Measurements from ENCODE around the gene FAM76A. TPM values are rescaled to one million over a fixed set of nuclear protein-coding genes. Genes with fewer than 3 reads are reported as not detected.
"Not testable (repeated sequence)": the region's sequence is repeated elsewhere in the genome, so short reads cannot be mapped to it uniquely, and the experiment has no call there.

FAM76A gene
- total RNA-seq, 1 donor from 2014 or later = 4.4 TPM

DNA sequence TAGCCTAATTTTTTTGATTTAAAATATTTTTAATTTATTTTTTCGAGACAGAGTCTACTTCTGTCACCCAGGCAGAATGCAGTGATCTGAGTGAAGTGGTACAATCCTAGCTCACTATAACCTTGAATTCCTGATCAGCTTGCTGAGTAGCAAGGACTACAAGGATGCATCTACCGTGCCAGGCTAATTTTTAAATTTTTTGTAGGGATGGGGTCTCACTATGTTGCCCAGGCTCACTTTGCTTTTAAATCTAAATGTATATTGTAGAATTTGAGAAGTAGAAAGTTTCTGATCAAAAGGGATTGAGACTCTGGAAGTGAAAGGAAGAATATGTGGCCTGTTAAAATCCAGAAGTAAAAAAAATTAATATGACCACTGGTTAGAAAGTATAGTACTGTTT, 48.9 kb downstream of the FAM76A start:
- ATAC-seq (no peak), DNase-seq (ENCODE audit: low spot score) (no peak)

DNA sequence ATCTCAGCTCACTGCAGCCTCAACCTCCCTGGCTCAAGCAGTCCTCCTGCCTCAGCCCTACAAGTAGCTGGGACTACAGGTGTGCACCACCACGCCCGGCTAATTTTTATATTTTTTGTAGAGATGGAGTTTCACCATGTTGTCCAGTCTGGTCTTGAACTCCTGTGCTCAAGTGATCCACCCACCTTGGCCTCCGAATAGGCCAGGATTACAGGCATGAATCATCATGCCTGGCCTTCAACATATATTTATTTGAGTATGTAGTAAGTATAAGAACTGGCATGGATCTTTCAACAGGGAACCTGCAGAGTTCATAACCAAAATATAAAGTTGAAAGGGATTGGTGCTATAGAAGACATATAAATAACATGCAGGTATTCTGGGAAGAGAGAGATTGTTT, 49.6 kb downstream of the FAM76A start:
- not testable (repeated sequence) for ATAC-seq; DNase-seq (ENCODE audit: low spot score)

DNA sequence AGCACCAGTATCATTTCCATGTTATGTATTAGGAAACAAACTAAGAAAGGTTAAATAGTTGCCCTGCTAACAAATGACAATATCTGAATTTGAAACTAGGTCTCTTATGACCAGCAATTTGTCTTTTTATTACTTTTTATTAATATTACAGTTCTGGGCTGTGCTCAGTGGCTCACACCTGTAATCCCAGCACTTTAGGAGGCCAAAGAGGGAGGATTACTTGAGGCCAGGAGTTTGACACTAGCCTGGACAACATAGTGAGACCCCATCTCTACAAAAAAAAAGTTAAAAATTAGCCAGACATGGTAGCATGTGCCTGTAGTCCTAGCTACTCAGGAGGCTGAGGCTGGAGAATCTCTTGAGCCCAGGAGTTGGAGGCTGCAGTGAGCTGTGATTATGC, 50.5 kb downstream of the FAM76A start:
- DNase-seq (ENCODE audit: low spot score); ATAC-seq: not testable (repeated sequence)

DNA sequence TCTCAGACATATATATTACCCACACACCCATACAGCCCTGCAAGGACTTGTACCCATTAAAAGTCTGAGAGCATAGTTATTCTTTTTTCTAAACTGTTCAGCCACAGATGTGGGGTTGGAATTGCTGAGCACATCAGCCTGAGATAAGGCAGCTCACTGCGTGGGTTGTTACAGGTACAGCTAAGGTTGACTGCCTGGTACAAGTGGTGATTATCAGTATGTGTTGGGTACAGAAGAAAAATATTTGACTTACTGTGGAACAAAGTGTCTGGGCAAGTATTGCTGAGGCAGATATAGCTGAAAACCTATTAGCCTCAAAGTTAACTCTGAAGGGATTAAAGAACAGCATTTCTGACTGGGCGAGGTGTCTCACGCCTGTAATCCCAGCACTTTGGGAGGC, 52.3 kb downstream of the FAM76A start:
- ATAC-seq = no peak
- DNase-seq (ENCODE audit: low spot score) = no peak

DNA sequence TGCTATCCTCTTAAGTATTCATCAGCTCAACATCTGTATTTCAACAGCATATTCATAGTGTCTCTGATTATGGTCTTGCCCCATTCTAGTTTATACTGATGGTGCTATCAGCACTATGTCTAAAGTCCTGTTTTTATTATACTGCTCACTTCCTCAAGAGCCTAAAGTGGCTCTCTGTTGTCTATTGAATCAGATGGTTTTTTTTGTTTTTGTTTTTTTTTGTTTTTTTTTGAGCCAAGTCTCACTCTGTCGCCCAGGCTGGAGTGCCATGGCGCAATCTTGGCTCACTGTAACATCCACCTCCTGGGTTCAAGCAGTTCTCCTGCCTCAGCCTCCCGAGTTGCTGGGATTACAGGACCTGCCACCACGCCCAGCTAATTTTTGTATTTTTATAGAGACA, 53.4 kb downstream of the FAM76A start:
- no peak for ATAC-seq

DNA sequence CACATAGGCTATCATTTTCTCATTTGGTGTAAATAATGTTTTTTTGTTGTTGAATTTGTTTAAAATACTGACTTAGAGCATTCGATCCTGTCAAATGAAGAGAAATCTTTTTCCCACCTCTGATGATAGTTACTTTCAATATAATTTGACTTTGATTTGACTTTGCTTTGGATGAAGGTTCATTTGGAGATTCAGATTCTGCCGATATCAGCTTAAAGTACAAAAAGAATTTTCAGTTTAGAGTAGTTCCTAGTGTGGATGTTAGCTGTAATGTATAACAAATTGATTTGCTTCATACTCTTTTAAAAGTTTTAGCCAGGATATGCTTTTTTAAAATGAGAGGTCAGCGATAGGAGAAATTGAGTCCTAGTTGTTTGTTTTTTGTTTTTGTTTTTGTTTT, 57.2 kb downstream of the FAM76A start:
- DNase-seq (ENCODE audit: low spot score) (no peak), ATAC-seq (no peak)

More for the DNA sequence above, 53.4 kb downstream of the FAM76A start:
- DNase-seq (ENCODE audit: low spot score) = no peak

DNA sequence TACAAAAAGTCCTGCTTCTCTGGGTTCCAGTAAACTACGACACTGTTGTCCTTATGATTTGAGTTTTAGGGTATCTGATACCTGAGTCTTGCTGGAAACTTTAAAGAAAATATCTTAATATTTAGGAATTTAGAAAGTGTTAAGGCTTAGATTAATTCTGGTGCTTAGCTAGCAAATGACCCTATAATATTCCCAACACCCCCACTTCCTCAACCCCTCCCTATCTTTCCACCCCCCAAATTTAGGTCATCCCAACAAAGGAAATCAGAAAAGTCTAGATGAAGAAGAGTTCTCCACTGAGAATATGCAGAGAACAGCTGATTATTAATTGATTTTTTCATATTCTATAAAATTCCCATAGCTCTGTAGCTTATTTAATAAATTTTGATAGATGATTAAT, 58.9 kb downstream of the FAM76A start:
- DNase-seq (ENCODE audit: low spot score) (no peak), ATAC-seq (no peak)

DNA sequence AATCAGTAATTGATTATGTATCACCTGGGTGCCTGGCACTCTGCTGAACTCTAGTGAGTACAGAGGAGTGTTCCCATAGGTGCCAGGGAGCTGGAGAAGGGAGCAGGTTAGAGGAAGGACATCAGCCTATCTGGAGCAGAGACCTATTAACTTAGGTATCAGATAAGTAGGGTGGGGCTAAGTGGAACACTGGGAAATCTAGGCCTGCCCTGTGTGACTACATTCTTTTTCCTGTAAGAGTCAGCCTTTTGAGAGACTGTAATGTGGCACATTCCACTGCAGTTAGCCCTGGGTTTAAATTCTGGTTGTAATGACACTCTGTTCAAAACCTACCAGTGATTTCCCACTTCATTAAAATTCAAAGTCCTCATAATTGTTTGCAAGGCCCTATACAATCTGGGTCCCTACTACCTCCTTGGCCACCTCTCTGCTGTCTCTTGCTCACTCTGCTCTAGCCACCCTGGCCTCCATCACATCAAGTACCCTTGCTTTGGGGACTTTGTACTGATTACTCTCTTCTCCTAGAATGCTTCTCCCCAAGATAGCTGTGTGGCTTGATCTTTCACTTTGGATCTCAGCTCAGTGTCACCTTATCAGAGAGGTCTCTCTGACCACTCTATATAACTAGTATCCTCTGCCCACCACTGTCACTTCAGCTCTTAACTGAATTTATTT, 60.2 kb downstream of the FAM76A start:
- ATAC-seq (peak; percentile 36), DNase-seq (ENCODE audit: low spot score) (no peak)

DNA sequence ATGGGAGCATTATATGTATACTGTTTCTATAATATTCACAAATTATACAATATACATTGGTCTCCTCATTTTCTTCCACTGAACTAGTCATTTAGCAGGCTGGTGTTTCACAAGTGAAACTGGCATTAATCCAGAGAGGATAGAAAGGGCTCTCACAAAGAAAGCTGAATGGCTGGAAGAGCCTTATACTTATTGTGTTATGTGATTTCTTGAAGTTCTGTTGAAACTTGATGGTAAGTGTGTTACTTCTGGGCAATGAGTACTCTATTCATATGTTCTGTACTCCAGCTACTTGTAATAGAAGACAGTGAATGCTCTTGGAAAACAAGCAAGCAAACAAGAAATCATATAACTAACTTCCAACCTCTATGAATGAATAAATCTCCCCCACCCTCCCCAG, 62.1 kb downstream of the FAM76A start:
- ATAC-seq (peak; percentile 34), DNase-seq (ENCODE audit: low spot score) (no peak)

DNA sequence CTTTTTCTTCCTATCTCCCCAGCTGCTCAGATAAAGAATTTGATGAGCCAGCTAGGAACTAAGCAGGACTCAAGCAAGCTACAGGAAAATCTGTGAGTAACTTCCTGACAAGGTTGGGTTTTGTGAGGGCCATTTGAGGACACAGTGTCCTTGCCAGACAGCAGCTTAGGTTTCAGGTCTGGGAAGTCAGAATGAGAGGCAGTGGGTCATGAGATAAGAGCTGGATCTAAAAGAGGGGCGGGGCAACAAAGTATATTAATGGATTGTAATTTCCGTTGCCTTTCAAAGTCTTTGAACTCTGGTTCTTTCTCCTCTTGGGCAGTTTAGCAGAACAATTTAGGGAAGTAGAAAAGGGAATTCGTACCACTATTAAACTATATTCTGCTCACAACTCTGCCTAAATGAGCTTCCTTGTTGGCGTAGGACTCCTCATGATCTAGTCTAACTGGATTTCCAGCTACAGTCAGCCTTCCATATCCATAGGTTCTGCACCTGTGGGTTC, 63.8 kb downstream of the FAM76A start:
- DNase-seq (ENCODE audit: low spot score) (no peak), ATAC-seq (peak; percentile 72)

DNA sequence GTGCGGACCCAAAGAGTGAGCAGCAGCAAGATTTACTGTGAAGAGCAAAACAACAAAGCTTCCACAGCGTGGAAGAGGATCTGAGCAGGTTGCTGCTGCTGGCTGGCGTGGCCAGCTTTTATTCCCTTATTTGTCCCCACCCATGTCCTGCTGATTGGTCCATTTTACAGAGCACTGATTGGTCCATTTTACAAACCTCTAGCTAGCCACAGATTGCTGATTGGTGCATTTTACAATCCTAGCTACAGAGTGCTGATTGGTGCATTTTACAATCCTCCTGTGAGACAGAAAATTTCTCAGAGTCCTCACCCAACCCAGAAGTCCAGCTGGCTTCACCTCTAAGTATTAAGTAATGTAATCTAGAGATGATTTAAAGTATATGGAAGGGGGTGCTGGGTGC, 64.5 kb downstream of the FAM76A start:
- not testable (repeated sequence) for ATAC-seq; DNase-seq (ENCODE audit: low spot score)

DNA sequence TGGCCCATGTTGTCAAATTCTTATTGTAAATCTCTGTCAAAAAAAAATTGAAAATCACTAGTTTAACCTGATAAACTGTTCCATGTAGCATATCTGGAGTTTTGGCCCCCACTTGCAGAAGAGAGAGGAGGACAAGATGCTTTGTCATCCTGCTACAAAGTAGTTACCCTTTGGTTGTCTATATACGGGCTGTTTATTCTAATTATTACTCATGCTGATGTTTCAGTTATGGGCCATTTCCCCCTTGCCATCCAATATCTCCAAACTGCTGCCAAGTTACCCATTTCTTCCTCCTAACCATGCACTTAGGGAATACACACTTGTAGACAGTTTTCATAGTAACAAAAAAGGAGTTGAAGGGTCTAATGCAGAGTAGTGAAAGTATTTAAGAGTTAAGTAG, 69.8 kb downstream of the FAM76A start:
- ATAC-seq (no peak), DNase-seq (ENCODE audit: low spot score) (no peak)

DNA sequence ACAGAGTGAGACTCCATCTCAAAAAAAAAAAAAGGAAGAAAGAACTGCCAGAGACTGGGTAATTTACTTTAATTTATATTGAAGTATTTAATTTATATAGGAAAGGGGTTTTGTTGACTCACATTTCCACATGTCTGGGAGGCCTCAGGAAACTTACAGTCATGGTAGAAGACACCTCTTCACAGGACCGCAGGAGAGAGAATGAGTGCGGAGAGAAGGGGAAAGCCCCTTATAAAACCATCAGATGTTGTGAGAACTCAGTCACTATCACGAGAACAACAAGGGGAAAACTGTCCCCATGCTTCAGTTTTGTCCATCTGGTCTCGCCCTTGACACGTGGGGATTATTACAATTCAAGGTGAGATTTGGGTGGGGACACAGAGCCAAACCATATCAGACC, 79.0 kb downstream of the FAM76A start:
- no peak for DNase-seq (ENCODE audit: low spot score)
- no peak for ATAC-seq

DNA sequence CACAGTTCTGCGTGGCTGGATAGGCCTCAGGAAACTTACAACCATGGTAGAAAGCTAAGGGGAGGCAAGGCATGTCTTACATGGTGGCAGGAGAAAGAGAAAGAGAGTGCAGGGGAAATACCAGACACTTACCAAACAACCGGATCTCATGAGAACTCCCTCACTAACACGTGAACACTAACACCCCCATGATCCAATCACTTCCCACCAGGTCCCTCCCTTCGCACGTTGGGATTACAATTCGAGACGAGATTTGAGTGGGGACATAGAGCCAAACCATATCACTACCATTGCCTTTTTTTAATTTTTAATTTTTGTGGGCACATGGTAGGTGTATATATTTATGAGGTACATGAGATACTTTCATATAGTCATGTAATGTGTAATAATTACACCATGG, 81.0 kb downstream of the FAM76A start:
- no peak for ATAC-seq
- no peak for DNase-seq (ENCODE audit: low spot score)

DNA sequence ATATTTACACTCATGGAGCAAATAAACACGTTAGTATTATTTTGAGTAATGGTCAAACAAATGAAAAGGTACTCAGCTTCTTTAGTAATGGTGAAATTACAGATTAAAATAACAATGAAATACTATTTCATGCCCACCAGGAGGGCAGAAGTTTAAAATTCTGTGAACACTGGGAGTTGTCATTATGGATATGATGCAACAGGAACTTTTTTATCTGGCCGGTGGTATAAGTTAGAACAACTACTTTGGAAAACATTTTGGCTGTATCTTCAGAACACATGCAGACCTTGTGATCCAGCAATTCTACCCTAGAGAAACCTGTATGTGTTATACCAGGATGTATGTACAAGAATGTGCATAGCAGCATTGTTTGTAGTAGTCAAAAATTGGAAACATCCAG, 81.6 kb downstream of the FAM76A start:
- no peak for DNase-seq (ENCODE audit: low spot score)
- no peak for ATAC-seq

DNA sequence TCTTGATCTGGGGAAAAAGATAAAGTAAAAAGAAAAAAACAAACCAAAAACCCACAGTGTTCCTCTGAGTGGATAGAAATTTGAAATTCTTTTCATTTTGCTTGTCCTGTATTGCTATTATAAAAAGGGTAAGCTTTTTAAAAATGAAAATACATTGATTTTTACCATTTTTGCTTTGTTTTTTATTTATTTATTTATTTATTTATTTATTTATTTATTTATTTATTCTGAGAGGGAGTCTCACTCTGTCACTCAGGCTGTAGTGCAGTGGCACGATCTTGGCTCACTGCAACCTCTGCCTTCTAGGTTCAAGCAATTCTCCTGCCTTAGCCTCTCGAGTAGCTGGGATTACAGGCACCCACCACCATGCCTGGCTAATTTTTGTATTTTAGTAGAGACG, 82.4 kb downstream of the FAM76A start:
- DNase-seq (ENCODE audit: low spot score); ATAC-seq: not testable (repeated sequence)

DNA sequence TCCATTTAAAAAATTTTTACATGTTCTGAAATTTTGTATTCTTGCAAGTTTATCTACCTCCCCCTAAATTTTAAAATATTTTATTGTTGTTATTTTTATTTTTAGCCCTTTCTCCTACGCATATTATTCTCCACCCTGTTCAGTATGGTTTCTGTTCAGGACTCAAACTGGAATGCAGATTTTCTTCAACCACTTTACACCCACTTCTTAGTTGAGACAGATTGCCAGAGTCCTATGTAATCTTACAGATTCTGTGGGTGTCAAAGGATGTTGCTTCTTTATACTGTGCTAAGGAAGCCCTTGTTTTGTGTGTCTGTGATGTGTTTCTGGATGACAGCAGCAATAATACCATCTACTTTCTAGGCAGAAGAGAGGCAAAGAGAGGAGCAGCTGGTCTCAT, 84.1 kb downstream of the FAM76A start:
- DNase-seq (ENCODE audit: low spot score) = no peak
- no peak for ATAC-seq

DNA sequence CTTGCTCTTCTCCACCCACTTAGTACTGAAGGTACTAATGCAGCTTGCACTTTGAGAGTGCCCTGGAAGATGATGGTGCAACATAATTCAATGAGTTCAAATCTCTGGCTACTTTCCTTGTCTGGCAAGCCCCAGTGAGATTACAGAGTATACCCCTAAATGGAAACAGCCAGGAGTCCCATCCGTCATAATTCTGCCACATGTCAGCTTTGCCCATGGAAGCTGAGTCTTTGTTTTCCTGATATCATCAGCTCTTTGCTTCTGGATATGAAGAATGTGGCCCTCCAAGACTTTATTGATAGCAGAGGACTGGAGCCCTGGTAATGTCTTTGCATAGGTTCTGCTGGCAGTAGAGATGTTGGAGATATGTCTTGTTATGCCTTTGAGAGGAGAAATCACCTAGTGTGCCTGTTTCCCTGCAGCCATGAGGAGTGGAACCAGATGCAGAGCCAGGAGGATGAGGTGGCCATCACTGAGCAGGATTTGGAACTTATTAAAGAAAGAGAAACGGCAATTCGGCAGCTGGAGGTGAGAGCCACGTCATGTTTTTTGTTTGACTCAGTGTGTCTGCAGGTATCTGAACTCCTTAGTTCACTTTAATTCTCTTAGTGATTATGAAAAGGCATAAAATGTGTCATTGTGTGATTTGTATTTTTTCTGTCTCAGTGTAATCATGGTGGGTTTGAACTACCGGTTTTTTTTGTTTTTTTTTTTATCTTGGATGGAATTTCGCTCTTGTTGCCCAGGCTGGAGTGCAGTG, 86.2 kb downstream of the FAM76A start:
- ATAC-seq (no peak), DNase-seq (ENCODE audit: low spot score) (no peak)

All from left lobe of liver (tissue), 2 donors.